HCT116 (cell line): ENCODE data around the gene GRM8. TPM values are rescaled to one million over a fixed set of nuclear protein-coding genes. Genes with fewer than 3 reads are reported as not detected.
"Not testable (repeated sequence)": the region's sequence is repeated elsewhere in the genome, so short reads cannot be mapped to it uniquely, and the experiment has no call there.

Source experiments
- ATAC-seq: fragments of 200-7000 bp; cut with Tn5 transposase; 2 replicates; pipeline ENCODE4 v1.9.1; 2020; ENCODE audit warnings: mild to moderate bottlenecking, moderate library complexity
- BruUV-seq: library from RNA; stranded (reverse); fragments of 400-500 nt; replicated peaks from 2 replicates; lab custom pipeline; 2021; lab: Mats Ljungman, UMichigan
- CTCF ChIA-PET: fragments of 300-600 bp; sonication (Branson Sonifier 250); formaldehyde crosslinking; loops from one replicate; lab custom pipeline; 2021; ENCODE audit warnings: antibody characterized with exemption; lab: Charles Lee
- POLR2A ChIA-PET: fragments of 300-600, 350-600 bp; sonication (Branson Sonifier 250); formaldehyde crosslinking; loops from one replicate; lab custom pipeline; 2021; ENCODE audit warnings: antibody characterized with exemption; lab: Charles Lee
- RAD21 ChIA-PET, 2 experiments: fragments of 300-600 bp; sonication (Branson Sonifier 250); formaldehyde crosslinking; loops; one replicate each; lab custom pipeline; 2023; ENCODE audit warnings: low total read pairs in 2 of 2; ENCODE audit not compliant: uncharacterized antibody in 2 of 2, unreplicated experiment in 2 of 2, low non-redundant PET in 1 of 2; lab: Charles Lee
- DNase-seq: peaks from one replicate; pipeline ENCODE4 v3.0.0-alpha.2; 2010; ENCODE audit warnings: low read depth, low spot score
- H2AFZ ChIP-seq: fragments of 200-600 bp; shearing (Covaris generic), sonication (generic); 2 replicates; pipeline ENCODE4 v1.6.1; 2017; ENCODE audit warnings: low read depth, mixed run types, mixed read lengths, antibody characterized with exemption, low read length; ENCODE audit not compliant: poor library complexity, severe bottlenecking
- H3K27ac ChIP-seq: 2 replicates; pipeline ENCODE4 v1.5.1; 2012; ENCODE audit warnings: low read depth, low read length
- H3K27me3 ChIP-seq: fragments of 200-600 bp; sonication (generic); 2 replicates; pipeline ENCODE4 v1.6.1; 2016; ENCODE audit warnings: mixed run types, low read length, mixed read lengths; ENCODE audit not compliant: insufficient read depth
- H3K36me3 ChIP-seq, 2 experiments: fragments of 200-500 bp in 1 of 2; fragments of 200-600 bp in 1 of 2; sonication (Bioruptor generic) in 1 of 2; sonication (generic) in 1 of 2; 2 replicates each; pipeline versions ENCODE4 v1.5.1 to v1.6.1; 2014 to 2016; ENCODE audit warnings: low read length in 2 of 2, inconsistent platforms in 1 of 2, mixed read lengths in 1 of 2, mixed run types in 1 of 2; ENCODE audit not compliant: insufficient read depth in 2 of 2, control insufficient read depth in 1 of 2
- H3K4me1 ChIP-seq, 2 experiments: fragments of 200-600 bp in 1 of 2; sonication (generic) in 1 of 2; 2 replicates each; pipeline versions ENCODE4 v1.5.1 to v1.6.1; 2012 to 2017; ENCODE audit warnings: low read length in 2 of 2, inconsistent platforms in 1 of 2, mild to moderate bottlenecking in 1 of 2, mixed read lengths in 1 of 2, mixed run types in 1 of 2, moderate library complexity in 1 of 2; ENCODE audit not compliant: insufficient read depth in 2 of 2, control insufficient read depth in 1 of 2
- H3K4me2 ChIP-seq: fragments of 200-600 bp; sonication (generic); 2 replicates; pipeline ENCODE4 v1.6.1; 2017; ENCODE audit warnings: mixed run types, low read length, mixed read lengths
- H3K4me3 ChIP-seq, 2 experiments: fragments of 200-600 bp in 1 of 2; sonication (generic) in 1 of 2; replicated peaks in 1 of 2; 2 replicates each; pipeline ENCODE4 v1.5.1; 2011 to 2016; ENCODE audit warnings: low read length in 2 of 2, control low read depth in 1 of 2, low read depth in 1 of 2, mild to moderate bottlenecking in 1 of 2, mixed read lengths in 1 of 2, mixed run types in 1 of 2
- H3K79me2 ChIP-seq: fragments of 200-600 bp; sonication (generic); 2 replicates; pipeline ENCODE4 v1.6.1; 2017; ENCODE audit warnings: mild to moderate bottlenecking, mixed run types, low read length, moderate library complexity, mixed read lengths; ENCODE audit not compliant: insufficient read depth
- H3K9ac ChIP-seq: fragments of 200-600 bp; sonication (generic); 2 replicates; pipeline ENCODE4 v1.6.1; 2016; ENCODE audit warnings: low read length, mixed read lengths
- H3K9me2 ChIP-seq: fragments of 200-600 bp; sonication (generic), shearing (Covaris generic); 2 replicates; pipeline ENCODE4 v1.6.1; 2017; ENCODE audit warnings: mixed run types, mild to moderate bottlenecking, moderate library complexity; ENCODE audit not compliant: insufficient read depth
- H3K9me3 ChIP-seq, 2 experiments: fragments of 200-500 bp in 1 of 2; fragments of 200-600 bp in 1 of 2; sonication (Bioruptor generic) in 1 of 2; sonication (generic) in 1 of 2; 2 replicates each; pipeline ENCODE4 v1.6.1; 2014 to 2017; ENCODE audit warnings: low read length in 2 of 2, mixed read lengths in 2 of 2, inconsistent platforms in 1 of 2, low read depth in 1 of 2, mild to moderate bottlenecking in 1 of 2, mixed run types in 1 of 2, moderate library complexity in 1 of 2; ENCODE audit not compliant: control insufficient read depth in 1 of 2, insufficient read depth in 1 of 2
- H4K20me1 ChIP-seq: fragments of 200-600 bp; sonication (generic), shearing (Covaris generic); 2 replicates; pipeline ENCODE4 v1.6.1; 2017; ENCODE audit warnings: mixed run types, mild to moderate bottlenecking, moderate library complexity; ENCODE audit not compliant: insufficient read depth
- CEBPB ChIP-seq: IDR thresholded peaks from 2 replicates; pipeline ENCODE4 v1.6.1; 2012; ENCODE audit warnings: low read depth
- ELF1 ChIP-seq: IDR thresholded peaks from 2 replicates; pipeline ENCODE4 v1.6.1; 2012; ENCODE audit warnings: low read depth, borderline replicate concordance
- EZH2 ChIP-seq: fragments of 200-600 bp; sonication (generic); IDR thresholded peaks from 2 replicates; pipeline ENCODE4 v1.6.1; 2017; ENCODE audit warnings: antibody characterized with exemption, mixed run types
- EZH2phosphoT487 ChIP-seq: fragments of 200-600 bp; IDR thresholded peaks from 2 replicates; pipeline ENCODE4 v1.6.1; 2018; ENCODE audit warnings: antibody characterized with exemption, borderline replicate concordance
- POLR2A ChIP-seq: IDR thresholded peaks from 2 replicates; pipeline ENCODE4 v1.7.0; 2011; ENCODE audit warnings: borderline replicate concordance; ENCODE audit not compliant: insufficient read depth, insufficient read length; ENCODE audit errors: extremely low read depth
- SP1 ChIP-seq: IDR thresholded peaks from 2 replicates; pipeline ENCODE4 v1.6.1; 2012; ENCODE audit warnings: low read depth
- SRF ChIP-seq: IDR thresholded peaks from 2 replicates; pipeline ENCODE4 v1.6.1; 2012; ENCODE audit warnings: low read depth
- ZBTB33 ChIP-seq: IDR thresholded peaks from 2 replicates; pipeline ENCODE4 v1.6.1; 2011; ENCODE audit warnings: mild to moderate bottlenecking, low read length, moderate library complexity; ENCODE audit not compliant: insufficient replicate concordance; ENCODE audit errors: extremely low read depth
- ZFX ChIP-seq: fragments of 450-650 bp; IDR thresholded peaks from 2 replicates; pipeline ENCODE4 v1.6.1; 2017
- intact Hi-C: fragments of 100-400 bp; cut with micrococcal nuclease; formaldehyde crosslinking; loops from 2 replicates; pipeline ENCODE4 v1.10.0; 2022
- total RNA-seq: library from RNA; stranded (reverse); gene quantifications from one replicate; pipeline ENCODE4 v1.2.1, GENCODE V29; 2021; ENCODE audit not compliant: unreplicated experiment

The GRM8 gene
- total RNA-seq, 1 experiment from 2014 or later: 0.05 TPM

GRCh38 chr7:126838194-126838593 lies 414.5 kb downstream of the GRM8 start:
- TF ChIP-seq CEBPB (no peak), ZBTB33 (no peak), ELF1 (no peak), EZH2 (no peak), SRF (no peak), EZH2phosphoT487 (no peak), ZFX (no peak), POLR2A (no peak), SP1 (no peak)
- H3K36me3 ChIP-seq: no peaks in the 10 kb centered on the region
- H3K27ac ChIP-seq: no peak overlapping the region
- H3K4me2 ChIP-seq: no peak overlapping the region
- no peak overlapping the region for H2AFZ ChIP-seq
- no peaks in the 10 kb centered on the region for H3K4me1 ChIP-seq
- H3K79me2 ChIP-seq: no peaks in the 10 kb centered on the region
- no peak overlapping the region for H3K9ac ChIP-seq
- no peak overlapping the region for H3K4me3 ChIP-seq
- no peak for DNase-seq
- BruUV-seq: no TSS peak
- no peaks in the 10 kb centered on the region for H3K9me2 ChIP-seq
- POLR2A ChIA-PET: no interaction called here
- CTCF ChIA-PET: no interaction called here
- no peaks in the 10 kb centered on the region for H3K9me3 ChIP-seq
- H4K20me1 ChIP-seq: no peaks in the 10 kb centered on the region
- RAD21 ChIA-PET: no interaction called here
- peaks cover 30% of the 10 kb centered on the region for H3K27me3 ChIP-seq
- no peak for ATAC-seq
- intact Hi-C loops: no loop called here

- CTCF ChIA-PET, BruUV-seq, RAD21 ChIA-PET, ATAC-seq, H3K9ac ChIP-seq, H3K4me2 ChIP-seq, H3K4me1 ChIP-seq, POLR2A ChIA-PET, H3K9me2 ChIP-seq, H4K20me1 ChIP-seq, H3K27me3 ChIP-seq, H3K36me3 ChIP-seq, intact Hi-C loops, H3K9me3 ChIP-seq, H3K79me2 ChIP-seq, H3K27ac ChIP-seq, DNase-seq, H2AFZ ChIP-seq, H3K4me3 ChIP-seq: not testable (repeated sequence)
These were observed 421.5 kb downstream of the GRM8 start for GRCh38 chr7:126831241-126831640.
